ENCODE measurements around the gene PRM1.
"Not testable (repeated sequence)": the region's sequence is repeated elsewhere in the genome, so short reads cannot be mapped to it uniquely, and the experiment has no call there.

The PRM1 gene

DNA sequence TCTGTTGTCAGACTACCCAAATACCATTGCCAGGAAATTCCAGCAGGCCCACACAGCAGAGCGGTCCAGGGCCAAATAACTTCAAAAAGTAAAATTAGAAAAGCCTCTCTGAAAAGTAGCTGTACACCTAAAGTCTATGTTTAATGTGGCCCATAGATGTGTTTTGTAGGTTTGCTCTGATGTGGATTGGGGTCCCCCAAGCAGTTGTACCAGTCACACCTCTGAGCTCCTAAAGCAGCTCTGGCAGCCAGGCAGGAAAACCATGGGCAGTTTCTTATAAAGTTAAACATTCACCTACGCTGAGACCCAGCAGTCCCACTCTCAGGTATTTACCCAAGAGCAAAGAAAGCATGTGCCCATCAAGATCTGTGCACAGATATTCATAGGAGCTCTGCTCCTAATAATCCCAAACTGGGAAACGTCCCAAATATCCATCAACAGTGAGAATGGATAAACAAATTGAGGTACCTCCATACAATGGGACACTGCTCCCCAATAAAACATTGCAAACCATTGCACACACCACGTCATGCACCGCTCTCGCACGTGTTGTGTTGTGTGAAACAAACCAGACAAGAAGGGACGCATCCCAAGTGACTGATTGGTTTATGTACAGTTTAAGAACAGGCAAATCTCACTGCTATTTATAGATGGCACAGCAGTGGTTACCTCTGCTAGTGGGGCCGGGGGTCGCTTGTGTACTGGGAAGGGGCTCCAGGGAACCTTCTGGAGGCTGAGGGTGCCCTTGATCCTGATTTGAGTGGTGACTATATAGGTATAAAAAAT, 15.8 kb upstream of the PRM1 start:
- no peak for DNase-seq

GRCh38 chr16:11296351-11296705, 15.2 kb upstream of the PRM1 start:
- DNase-seq: no peak

- no peak for DNase-seq
Measured at GRCh38 chr16:11295672-11296071, 14.5 kb upstream of the PRM1 start.

DNA sequence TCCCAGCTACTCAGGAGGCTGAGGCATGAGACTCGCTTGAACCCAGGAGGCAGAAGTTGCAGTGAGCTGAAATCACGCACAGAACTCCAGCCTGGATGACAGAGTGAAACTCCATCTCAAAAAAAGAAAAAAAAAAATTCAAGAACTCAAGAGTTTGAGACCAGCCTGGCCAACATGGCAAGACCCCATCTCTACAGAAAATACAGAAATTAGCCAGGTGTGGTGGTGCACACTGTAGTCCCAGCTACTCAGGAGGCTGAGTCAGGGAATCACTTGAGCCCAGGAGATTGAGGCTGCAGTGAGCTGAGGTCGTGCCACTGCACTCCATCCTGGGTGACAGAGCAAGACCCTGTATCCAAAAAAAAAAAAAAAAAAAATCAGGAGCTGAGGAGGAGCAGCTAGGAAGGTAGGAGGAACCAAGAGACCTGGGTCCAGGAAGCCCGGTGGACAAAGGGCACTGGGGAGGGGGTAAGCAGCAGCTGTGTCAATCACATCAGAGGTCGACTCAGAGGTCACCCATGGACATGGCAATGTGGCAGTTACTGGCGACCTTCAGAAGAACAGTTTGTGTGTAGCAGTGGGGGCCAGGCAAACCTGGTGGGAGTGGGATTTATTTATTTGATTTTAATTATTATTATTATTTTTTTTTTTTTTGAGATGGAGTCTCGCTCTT, 11.1 kb upstream of the PRM1 start:
- no peak for DNase-seq

DNA sequence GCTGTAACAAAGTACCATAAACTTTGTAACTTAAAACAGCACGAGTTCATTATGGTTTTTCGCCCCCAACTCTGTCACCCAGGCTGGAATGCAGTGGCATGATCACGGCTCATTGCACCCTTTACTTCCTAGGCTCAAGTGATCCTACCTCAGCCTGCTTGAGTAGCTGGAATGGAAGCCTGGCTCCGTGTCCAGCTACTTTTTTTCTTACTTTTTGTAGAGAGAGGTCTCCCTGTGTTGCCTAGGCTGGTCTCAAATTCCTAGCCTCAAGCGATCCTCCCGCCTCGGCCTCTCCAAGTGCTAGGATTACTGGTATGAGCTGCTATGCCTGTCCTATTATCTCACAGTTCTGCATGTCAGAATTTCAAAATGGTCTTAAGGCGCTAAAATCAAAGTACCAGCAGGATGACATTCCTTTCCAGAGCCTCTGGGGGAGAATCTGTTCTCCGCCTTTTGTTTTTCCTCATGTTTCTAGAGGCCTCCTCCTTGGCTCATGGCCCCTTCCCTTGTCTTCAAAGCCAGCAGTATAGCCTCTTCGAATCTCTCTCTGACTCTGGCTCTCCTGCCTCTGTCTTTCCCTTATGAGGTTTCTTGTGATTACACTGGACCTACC, 10.1 kb upstream of the PRM1 start:
- DNase-seq: no peak

- DNase-seq: no peak
Measured at GRCh38 chr16:11290102-11290893, 9.2 kb upstream of the PRM1 start.

DNA sequence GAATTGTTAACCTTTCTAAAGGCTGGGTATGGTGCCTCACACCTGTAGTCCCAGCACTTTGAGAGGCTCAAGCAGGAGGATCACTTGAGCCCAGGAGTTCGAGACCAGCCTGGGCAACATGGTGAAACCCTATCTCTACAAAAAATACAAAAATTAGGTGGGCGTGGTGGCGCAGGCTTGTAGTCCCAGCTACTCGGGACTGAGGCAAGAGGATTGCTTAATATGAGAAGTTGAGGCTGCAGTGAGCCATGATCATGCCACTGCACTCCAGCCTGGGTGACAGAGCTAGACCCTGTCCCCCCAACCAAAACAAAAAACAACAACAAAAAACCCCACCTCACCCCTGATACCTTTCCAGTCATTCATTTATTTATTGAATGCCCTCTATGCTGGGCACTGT, 8.6 kb upstream of the PRM1 start:
- not testable (repeated sequence) for DNase-seq

DNA sequence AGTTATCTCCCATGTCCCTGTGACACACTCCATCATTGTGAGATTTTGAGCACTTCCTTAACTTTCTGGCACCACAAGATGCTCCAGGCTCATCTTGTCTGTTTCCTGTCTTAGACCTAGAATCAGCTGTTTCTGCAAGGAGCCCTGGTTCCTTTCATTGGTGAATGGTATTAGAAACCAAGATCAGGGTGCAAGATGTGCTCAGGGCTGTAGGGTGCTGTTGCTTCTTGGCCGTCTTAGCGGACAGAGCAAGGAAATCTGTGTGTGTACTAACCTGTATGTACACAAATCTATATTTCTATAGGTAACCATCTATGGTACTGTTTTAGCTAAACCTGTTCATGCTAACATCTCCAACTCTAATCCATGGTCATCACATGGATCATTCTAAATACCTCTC, 8.1 kb upstream of the PRM1 start:
- no peak for DNase-seq

- no peak for DNase-seq
Measured at GRCh38 chr16:11285842-11286241, 4.7 kb upstream of the PRM1 start.

DNA sequence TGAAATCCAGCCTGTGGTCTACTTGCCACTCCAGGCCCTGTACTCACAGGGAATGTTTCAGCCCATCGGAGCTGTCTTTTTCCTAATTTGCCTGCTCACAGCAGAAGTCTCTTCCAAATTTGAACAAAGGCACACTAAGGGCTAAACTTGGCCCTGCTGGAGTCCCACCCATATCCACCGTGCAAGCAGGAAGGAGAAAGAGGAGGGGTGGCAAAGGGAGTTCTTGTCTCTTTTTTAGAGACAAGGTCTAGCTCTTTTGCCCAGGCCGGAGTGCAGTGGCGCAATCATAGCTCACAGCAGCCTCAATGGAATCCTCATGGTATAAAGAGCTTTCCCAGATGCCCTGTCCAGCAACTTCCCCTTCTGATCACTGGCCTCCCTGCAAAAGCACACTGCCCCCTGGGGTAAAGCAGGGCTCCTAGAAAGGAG, 2.7 kb upstream of the PRM1 start:
- no peak for DNase-seq

- DNase-seq: no peak
Measured at GRCh38 chr16:11278681-11279628, 2.2 kb downstream of the PRM1 start.

- no peak for DNase-seq
Measured at GRCh38 chr16:11277607-11278337, 3.4 kb downstream of the PRM1 start.

GRCh38 chr16:11276896-11277593, 4.1 kb downstream of the PRM1 start:
- DNase-seq: no peak

DNA sequence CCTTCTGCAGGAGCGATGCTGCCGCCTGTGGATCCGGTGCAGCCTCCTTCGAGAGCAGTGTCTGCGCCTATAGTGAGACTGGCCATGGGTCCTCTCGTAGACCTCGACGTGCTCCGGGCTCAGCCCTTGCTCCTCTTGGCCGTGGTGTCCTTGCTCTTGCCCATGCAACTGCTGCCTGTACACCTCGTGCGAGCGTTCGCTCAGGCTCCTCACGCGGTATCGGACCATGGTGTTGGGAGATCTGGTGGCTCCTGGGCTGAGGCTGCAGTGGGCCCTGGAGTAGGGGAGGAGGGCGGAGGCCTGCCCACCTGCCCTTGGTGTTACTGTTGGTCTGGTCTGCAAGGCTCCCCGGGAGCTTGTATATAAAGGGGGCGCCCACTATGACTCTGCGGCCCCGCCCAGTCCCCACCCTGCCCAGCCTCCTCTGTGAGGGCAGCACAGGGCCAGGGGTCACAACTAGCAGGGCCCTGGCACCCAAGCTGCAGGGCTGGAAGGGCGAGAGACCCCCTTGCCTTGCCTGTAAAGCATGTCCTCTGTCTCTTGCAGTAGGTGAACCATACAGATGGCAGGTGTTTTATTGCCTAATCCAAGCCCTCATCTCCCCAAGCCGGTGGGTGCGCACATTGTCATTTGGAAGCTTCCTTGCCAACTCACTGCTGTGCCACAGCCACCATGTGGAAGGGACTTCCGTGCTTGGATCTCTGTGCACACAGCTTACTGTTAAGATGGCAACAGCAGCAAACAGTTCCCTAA, 4.8 kb downstream of the PRM1 start, which contains the start of gene PRM2:
TSS of gene PRM2 (minus strand) at position 338 of the 753 bp plus-strand sequence. CDS start at position 228, 110 bp downstream.
- DNase-seq: no peak

DNA sequence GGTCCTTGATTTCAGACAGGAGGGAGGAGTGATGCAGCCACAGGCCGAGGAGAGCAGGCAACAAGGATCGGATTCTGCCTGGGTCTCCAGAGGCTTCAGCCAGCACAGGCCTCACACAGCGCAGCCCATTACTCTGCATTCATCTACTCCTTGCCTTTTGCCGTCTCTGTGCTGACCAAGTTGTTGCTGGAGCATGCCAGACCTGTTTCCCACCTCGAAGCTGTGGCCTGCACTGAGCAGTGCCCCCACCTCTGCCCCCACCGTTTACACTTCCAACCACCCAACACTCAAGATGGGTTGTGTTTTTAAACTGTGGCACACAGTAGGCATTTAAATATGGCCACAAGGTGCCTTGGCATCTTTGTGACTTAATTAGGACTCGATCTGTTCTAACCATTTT, 6.2 kb downstream of the PRM1 start:
- no peak for DNase-seq

DNA sequence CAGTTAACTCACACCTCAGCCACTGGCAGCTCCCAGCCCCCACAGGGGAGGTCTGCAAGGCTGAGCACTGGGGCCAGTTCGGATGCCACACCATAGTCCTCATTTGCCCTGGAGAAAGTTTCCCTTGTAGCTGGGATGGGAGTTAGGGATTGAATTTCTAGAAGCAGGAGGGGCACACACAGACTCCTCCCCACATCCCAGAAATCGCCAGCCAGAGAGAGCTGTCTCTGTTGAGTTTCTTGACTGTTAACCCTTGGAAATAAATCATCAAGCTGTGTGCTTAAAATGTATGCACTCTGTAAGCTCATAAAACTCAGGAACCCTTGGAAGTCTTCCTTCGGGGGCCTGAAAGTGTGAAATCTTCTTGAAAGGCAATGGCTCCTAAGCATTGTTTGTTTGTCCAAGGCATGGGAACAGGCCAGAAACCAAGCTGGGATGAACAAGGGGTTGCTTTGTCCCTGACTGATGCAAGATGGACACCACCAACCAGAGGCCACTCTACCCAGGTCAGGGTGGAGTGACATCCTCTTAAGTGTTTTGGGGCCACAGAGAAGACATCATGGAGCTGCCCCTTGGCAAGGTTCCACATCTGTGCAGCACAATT, 7.3 kb downstream of the PRM1 start:
- DNase-seq: no peak

GRCh38 chr16:11272921-11273720, 8.0 kb downstream of the PRM1 start, which contains the start of gene PRM3:
PRM3 (minus strand) TSS chr16:11273629; CDS start chr16:11273595, 34 bp downstream.
- no peak for DNase-seq

DNA sequence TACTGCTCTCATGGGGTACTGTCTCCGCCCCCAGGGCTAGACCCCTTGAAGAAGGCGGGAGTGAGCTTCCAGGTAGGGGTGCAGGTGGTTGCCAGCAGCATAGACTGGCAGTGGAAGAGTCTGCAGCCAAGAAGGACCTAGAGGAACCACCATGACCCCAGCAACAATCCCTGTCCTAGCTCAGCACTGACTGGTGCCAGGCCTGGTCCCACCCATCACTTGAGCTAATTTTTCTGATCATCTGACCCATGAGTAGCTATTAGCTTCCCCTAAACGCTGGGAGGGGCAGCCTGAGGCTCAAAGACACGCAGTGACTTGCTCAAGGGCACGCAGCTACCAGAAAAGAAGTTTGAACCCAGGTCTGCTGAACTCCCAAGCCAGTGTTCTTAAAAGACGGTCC, 8.6 kb downstream of the PRM1 start:
- no peak for DNase-seq
